Measurements from ENCODE around the gene NFIA.

Gene NFIA

DNA sequence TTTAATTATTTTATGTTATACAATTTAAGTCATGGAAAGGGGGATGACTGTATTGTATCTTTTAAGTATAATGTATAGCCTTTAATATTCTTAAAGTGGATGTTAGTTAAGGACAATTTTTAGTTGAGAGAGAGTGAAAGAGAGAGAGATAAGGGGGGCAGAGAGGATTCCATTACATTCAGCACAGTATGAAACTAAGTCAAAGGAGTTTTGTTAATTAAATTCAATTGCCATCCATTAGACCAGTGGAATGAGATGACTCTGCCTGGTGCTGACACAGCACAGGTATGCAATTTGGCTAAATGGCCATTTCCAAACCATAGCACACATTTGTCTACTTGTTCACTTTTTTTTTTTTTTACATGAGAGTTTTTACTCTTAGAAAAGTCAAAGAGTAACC is 27.5 kb downstream of the NFIA start:
- no peak for DNase-seq (ENCODE audit: low read depth)
- no peak overlapping the region for H3K4me3 ChIP-seq (ENCODE audit: low read length)
- TF ChIP-seq, protein P1, sequence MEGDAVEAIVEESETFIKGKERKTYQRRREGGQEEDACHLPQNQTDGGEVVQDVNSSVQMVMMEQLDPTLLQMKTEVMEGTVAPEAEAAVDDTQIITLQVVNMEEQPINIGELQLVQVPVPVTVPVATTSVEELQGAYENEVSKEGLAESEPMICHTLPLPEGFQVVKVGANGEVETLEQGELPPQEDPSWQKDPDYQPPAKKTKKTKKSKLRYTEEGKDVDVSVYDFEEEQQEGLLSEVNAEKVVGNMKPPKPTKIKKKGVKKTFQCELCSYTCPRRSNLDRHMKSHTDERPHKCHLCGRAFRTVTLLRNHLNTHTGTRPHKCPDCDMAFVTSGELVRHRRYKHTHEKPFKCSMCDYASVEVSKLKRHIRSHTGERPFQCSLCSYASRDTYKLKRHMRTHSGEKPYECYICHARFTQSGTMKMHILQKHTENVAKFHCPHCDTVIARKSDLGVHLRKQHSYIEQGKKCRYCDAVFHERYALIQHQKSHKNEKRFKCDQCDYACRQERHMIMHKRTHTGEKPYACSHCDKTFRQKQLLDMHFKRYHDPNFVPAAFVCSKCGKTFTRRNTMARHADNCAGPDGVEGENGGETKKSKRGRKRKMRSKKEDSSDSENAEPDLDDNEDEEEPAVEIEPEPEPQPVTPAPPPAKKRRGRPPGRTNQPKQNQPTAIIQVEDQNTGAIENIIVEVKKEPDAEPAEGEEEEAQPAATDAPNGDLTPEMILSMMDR (conservative IDR thresholded peaks at IDR 0.05; ENCODE audit: low read depth, low read length) = no peak

DNA sequence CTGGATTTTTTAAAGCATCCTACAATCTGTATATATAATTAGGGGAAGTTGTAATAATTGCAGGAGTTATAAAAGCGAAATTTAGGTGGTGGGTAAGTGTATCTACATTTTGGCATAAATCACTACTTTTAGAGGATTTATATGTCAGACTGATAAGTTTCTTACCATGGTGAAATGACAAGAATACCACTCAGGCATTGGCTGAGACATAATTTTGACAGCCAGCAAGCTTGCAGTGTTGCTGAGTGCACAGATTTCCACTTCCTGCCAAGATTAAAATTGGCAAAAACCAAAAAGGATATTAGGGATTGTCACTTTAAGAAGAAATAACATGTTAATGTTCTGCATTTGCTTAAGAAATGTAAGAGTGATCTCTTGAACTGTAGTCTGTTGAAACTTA is 28.2 kb downstream of the NFIA start:
- no peak for DNase-seq (ENCODE audit: low read depth)
- H3K4me3 ChIP-seq (ENCODE audit: low read length) = no peak overlapping the region
- TF ChIP-seq, protein P1 (conservative IDR thresholded peaks at IDR 0.05; ENCODE audit: low read depth, low read length) = no peak

- H3K4me3 ChIP-seq (ENCODE audit: low read length) = no peak overlapping the region
- no peak for DNase-seq (ENCODE audit: low read depth)
- TF ChIP-seq, protein P1 (conservative IDR thresholded peaks at IDR 0.05; ENCODE audit: low read depth, low read length) = no peak
Observed at GRCh38 chr1:61111084-61112004, 29.0 kb downstream of the NFIA start.

DNA sequence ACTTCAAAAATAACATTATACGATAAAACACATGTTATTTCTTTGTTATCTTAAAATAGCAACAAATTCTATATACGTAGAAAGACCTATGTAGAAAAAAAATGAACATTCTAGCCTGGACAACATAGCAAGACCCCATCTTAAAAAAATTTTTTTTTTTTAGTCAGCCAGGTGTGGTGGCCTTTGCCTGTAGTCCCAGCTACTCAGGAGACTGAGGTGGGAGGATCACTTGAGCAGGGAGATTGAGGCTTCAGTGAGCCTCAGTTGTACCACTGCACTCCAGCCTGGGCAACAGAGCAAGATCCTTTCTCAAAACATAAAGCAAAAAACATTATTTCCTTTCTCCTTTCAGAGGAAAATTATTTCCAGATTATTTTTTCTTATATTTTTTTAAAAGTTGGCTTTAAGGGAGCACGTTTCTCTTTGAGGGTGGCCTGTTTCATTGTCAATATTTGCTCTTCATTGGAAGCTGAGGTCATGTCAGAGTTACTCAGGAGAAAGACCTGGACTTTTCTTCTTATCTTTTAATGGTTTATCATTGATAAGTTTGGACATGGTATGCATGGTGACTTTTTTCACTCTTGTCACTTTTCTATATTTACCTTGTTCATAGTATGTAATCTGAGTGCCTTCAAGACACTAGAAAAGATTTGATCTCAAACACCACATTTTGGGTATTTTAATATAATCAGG is 32.0 kb downstream of the NFIA start:
- DNase-seq (ENCODE audit: low read depth) = no peak
- H3K4me3 ChIP-seq (ENCODE audit: low read length) = no peak overlapping the region
- TF ChIP-seq, protein P1 (conservative IDR thresholded peaks at IDR 0.05; ENCODE audit: low read depth, low read length) = no peak

DNA sequence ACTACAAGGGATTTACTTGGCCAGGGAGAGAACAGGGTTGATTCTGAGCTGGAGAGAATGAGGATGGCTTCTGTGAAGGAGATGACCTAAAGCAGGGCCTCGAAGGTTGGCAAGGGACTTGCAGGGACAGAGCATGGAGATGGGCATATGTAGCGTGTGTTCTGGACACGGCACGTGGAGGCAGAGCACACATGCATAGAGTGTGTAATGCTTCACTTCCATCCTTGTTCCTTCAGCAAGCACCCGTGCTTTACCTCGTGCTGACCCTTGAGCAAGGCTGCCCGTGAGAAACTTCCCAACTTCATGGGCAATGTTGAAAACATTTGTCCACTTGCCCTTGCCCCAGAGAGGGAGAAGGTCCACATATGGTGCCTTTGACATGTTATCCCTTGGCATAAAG is 33.1 kb downstream of the NFIA start:
- TF ChIP-seq, protein P1 (conservative IDR thresholded peaks at IDR 0.05; ENCODE audit: low read depth, low read length) = no peak
- DNase-seq (ENCODE audit: low read depth) = no peak
- H3K4me3 ChIP-seq (ENCODE audit: low read length) = no peak overlapping the region

- DNase-seq (ENCODE audit: low read depth) = no peak
- TF ChIP-seq, protein P1 (conservative IDR thresholded peaks at IDR 0.05; ENCODE audit: low read depth, low read length) = no peak
- H3K4me3 ChIP-seq (ENCODE audit: low read length) = no peak overlapping the region
Observed at GRCh38 chr1:61116421-61116820, 34.1 kb downstream of the NFIA start.
